GM19395 (cell line): ENCODE results near the gene TBX15.

ENCODE experiments used
- ATAC-seq: cut with Tn5 transposase; IDR thresholded peaks from one replicate; pipeline ENCODE4 v1.9.1; 2021; ENCODE audit warnings: mild to moderate bottlenecking, moderate library complexity; ENCODE audit not compliant: unreplicated experiment

Gene TBX15

GRCh38 chr1:118899340-118899739, 88.8 kb downstream of the TBX15 start:
- ATAC-seq = no peak

GRCh38 chr1:118898712-118899111, 89.4 kb downstream of the TBX15 start:
- no peak for ATAC-seq

- no peak for ATAC-seq
Observed at GRCh38 chr1:118896416-118896815, 91.7 kb downstream of the TBX15 start.

GRCh38 chr1:118894836-118895235, 93.3 kb downstream of the TBX15 start:
- ATAC-seq = no peak

- no peak for ATAC-seq
Observed at GRCh38 chr1:118890851-118891384, 97.2 kb downstream of the TBX15 start.

GRCh38 chr1:118884946-118885345, 103.2 kb downstream of the TBX15 start:
- ATAC-seq = no peak

- ATAC-seq = no peak
Observed at GRCh38 chr1:118881751-118882150, 106.4 kb downstream of the TBX15 start.

GRCh38 chr1:118878661-118879060, 109.5 kb downstream of the TBX15 start:
- no peak for ATAC-seq

- ATAC-seq = no peak
Observed at GRCh38 chr1:118877668-118878396, 110.3 kb downstream of the TBX15 start.

- ATAC-seq = no peak
Observed at GRCh38 chr1:118871582-118872171, 116.5 kb downstream of the TBX15 start.

GRCh38 chr1:118868387-118868786, 119.8 kb downstream of the TBX15 start:
- ATAC-seq = no peak

GRCh38 chr1:118866330-118866729, 121.8 kb downstream of the TBX15 start:
- ATAC-seq = no peak

GRCh38 chr1:118863688-118864087, 124.5 kb downstream of the TBX15 start:
- ATAC-seq = no peak

GRCh38 chr1:118862755-118863154, 125.4 kb downstream of the TBX15 start:
- ATAC-seq = peak; percentile 71

- no peak for ATAC-seq
Observed at GRCh38 chr1:118861216-118861615, 126.9 kb downstream of the TBX15 start.

- no peak for ATAC-seq
Observed at GRCh38 chr1:118859999-118860398, 128.1 kb downstream of the TBX15 start.

- no peak for ATAC-seq
Observed at GRCh38 chr1:118846443-118846842, 141.7 kb downstream of the TBX15 start.

- ATAC-seq = no peak
Observed at GRCh38 chr1:118842452-118843201, 145.5 kb downstream of the TBX15 start.

- no peak for ATAC-seq
Observed at GRCh38 chr1:118841521-118841920, 146.6 kb downstream of the TBX15 start.
